Fibroblast of skin of right quadriceps (primary cell): ENCODE measurements around the gene FRMD4A.
"Not testable (repeated sequence)": the region's sequence is repeated elsewhere in the genome, so short reads cannot be mapped to it uniquely, and the experiment has no call there.

Experiments used
- DNase-seq: peaks from one replicate; pipeline ENCODE4 v3.0.0-alpha.2; 2013

The FRMD4A gene

GRCh38 chr10:14087566-14087965, 243.2 kb downstream of the FRMD4A start:
- DNase-seq, result no peak

- peak; percentile 59 for DNase-seq
Observed at GRCh38 chr10:14086596-14086995, 244.1 kb downstream of the FRMD4A start.

- DNase-seq, result peak; percentile 43
Observed at GRCh38 chr10:14084875-14085274, 245.8 kb downstream of the FRMD4A start.

- DNase-seq, result no peak
Observed at GRCh38 chr10:14080795-14081194, 249.9 kb downstream of the FRMD4A start.

GRCh38 chr10:14077430-14077829, 253.3 kb downstream of the FRMD4A start:
- no peak for DNase-seq

GRCh38 chr10:14074062-14074884, 256.5 kb downstream of the FRMD4A start:
- peak; percentile 100 for DNase-seq

- peak; percentile 40 for DNase-seq
Observed at GRCh38 chr10:14072541-14072940, 258.2 kb downstream of the FRMD4A start.

GRCh38 chr10:14071956-14072355, 258.8 kb downstream of the FRMD4A start:
- no peak for DNase-seq

GRCh38 chr10:14068601-14069250, 262.0 kb downstream of the FRMD4A start:
- no peak for DNase-seq

GRCh38 chr10:14067638-14068037, 263.1 kb downstream of the FRMD4A start:
- DNase-seq, result not testable (repeated sequence)

- no peak for DNase-seq
Observed at GRCh38 chr10:14066106-14066505, 264.6 kb downstream of the FRMD4A start.

GRCh38 chr10:14063531-14064285, 267.0 kb downstream of the FRMD4A start:
- DNase-seq, result peak; percentile 95

- DNase-seq, result peak; percentile 53
Observed at GRCh38 chr10:14062528-14063260, 268.0 kb downstream of the FRMD4A start.

GRCh38 chr10:14060320-14061070, 270.2 kb downstream of the FRMD4A start:
- DNase-seq, result no peak

GRCh38 chr10:14056610-14057332, 274.0 kb downstream of the FRMD4A start:
- DNase-seq, result peak; percentile 94

GRCh38 chr10:14052931-14053330, 277.8 kb downstream of the FRMD4A start:
- DNase-seq, result no peak

GRCh38 chr10:14050598-14050997, 280.1 kb downstream of the FRMD4A start:
- DNase-seq, result no peak

GRCh38 chr10:14048930-14049613, 281.7 kb downstream of the FRMD4A start:
- DNase-seq, result no peak

- no peak for DNase-seq
Observed at GRCh38 chr10:14047431-14047830, 283.3 kb downstream of the FRMD4A start.

GRCh38 chr10:14042051-14042450, 288.7 kb downstream of the FRMD4A start:
- not testable (repeated sequence) for DNase-seq
